Measurements from ENCODE around the gene ACTR5. TPM values are rescaled to one million over a fixed set of nuclear protein-coding genes. Genes with fewer than 3 reads are reported as not detected.

ACTR5 gene
- total RNA-seq, 1 experiment from 2014 or later = 22.0 TPM

DNA sequence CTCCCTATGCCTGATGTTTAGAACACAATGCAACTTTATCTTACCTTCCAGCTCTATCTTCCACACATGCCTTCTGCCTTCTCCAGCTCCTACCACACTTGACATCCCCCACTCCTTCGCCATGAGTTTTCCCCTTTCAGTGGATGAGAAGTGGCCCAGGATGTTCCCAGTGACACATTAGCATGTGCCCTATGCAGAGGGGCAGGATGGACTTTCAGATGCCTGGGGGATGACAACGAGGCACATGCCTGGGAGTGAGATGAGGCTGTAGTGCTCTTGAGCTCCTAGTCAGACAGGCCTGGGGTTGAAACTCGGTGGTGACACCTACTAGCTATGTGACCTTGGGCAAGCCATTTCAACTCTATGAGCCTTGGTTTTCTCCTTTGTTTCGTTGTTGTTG, 44.1 kb upstream of the ACTR5 start:
- Histone ChIP-seq H2AFZ (ENCODE audit: low read depth, low read length, poor library complexity, severe bottlenecking) (no peak overlapping the region), H3K9ac (ENCODE audit: low read length) (no peak overlapping the region), H3K4me3 (replicated peaks in 1 of 2; ENCODE audit: low read depth in 1 of 2, low read length in 2 of 2) (no peak overlapping the region), H3K36me3 (ENCODE audit: control insufficient read depth in 1 of 2, insufficient read depth in 2 of 2, low read length in 2 of 2) (no peaks in the 10 kb centered on the region), H3K27me3 (ENCODE audit: insufficient read depth, low read length) (peaks cover 57% of the 10 kb centered on the region), H3K9me3 (ENCODE audit: control insufficient read depth in 1 of 2, insufficient read depth in 1 of 2, low read depth in 1 of 2, low read length in 2 of 2) (no peaks in the 10 kb centered on the region), H3K9me2 (ENCODE audit: insufficient read depth) (no peaks in the 10 kb centered on the region), H3K4me2 (ENCODE audit: low read length) (no peak overlapping the region), H4K20me1 (ENCODE audit: insufficient read depth) (no peaks in the 10 kb centered on the region), H3K79me2 (ENCODE audit: insufficient read depth, low read length) (no peaks in the 10 kb centered on the region), H3K27ac (ENCODE audit: low read depth, low read length) (no peak overlapping the region), H3K4me1 (ENCODE audit: control insufficient read depth in 1 of 2, insufficient read depth in 2 of 2, low read length in 2 of 2) (no peaks in the 10 kb centered on the region)
- RAD21 ChIA-PET (ENCODE audit: low non-redundant PET in 1 of 2, low total read pairs in 2 of 2, uncharacterized antibody in 2 of 2, unreplicated experiment in 2 of 2) = no interaction called here
- CTCF ChIA-PET = no interaction called here
- no peak for DNase-seq (ENCODE audit: low read depth, low spot score)
- TF ChIP-seq, protein P1, sequence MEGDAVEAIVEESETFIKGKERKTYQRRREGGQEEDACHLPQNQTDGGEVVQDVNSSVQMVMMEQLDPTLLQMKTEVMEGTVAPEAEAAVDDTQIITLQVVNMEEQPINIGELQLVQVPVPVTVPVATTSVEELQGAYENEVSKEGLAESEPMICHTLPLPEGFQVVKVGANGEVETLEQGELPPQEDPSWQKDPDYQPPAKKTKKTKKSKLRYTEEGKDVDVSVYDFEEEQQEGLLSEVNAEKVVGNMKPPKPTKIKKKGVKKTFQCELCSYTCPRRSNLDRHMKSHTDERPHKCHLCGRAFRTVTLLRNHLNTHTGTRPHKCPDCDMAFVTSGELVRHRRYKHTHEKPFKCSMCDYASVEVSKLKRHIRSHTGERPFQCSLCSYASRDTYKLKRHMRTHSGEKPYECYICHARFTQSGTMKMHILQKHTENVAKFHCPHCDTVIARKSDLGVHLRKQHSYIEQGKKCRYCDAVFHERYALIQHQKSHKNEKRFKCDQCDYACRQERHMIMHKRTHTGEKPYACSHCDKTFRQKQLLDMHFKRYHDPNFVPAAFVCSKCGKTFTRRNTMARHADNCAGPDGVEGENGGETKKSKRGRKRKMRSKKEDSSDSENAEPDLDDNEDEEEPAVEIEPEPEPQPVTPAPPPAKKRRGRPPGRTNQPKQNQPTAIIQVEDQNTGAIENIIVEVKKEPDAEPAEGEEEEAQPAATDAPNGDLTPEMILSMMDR (IDR thresholded peaks at IDR 0.05 in 2 of 3, conservative IDR thresholded peaks at IDR 0.05 in 1 of 3; ENCODE audit: borderline replicate concordance in 1 of 3, insufficient read depth in 1 of 3, low read depth in 2 of 3, low read length in 2 of 3) = no peak
- TF ChIP-seq SRF (IDR thresholded peaks at IDR 0.05; ENCODE audit: low read depth) (no peak), ELF1 (IDR thresholded peaks at IDR 0.05; ENCODE audit: borderline replicate concordance, low read depth) (no peak), CBX3 (IDR thresholded peaks at IDR 0.05; ENCODE audit: low read depth) (no peak), EZH2 (IDR thresholded peaks at IDR 0.05) (no peak), RAD21 (IDR thresholded peaks at IDR 0.05; ENCODE audit: low read depth) (no peak)
- POLR2A ChIA-PET = no interaction called here
- ATAC-seq = no peak
- BruUV-seq (replicated peaks) = no TSS peak
- intact Hi-C loops (cut with micrococcal nuclease) = no loop called here

DNA sequence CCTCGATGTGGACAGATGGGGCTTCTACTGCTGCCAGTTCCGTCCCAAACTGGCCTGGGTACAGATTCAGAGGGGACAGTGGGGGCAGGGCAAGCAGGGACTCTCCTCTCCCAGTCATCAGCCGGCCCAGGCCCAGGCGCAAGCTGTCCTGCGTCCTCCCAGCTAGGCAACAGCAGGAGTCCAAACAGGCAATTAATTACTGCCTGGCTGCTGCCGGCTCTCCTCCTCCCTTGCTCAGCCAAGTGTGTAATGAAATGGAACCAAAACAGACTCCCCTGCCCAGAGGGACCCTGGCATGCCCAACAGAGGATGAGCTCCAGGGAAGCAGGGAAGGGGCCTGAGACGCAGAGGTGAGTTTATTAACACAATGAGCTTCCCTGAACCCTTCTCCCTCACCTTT, 41.8 kb upstream of the ACTR5 start:
- intact Hi-C loops (cut with micrococcal nuclease) = no loop called here
- ChIA-PET CTCF (no interaction called here), RAD21 (ENCODE audit: low non-redundant PET in 1 of 2, low total read pairs in 2 of 2, uncharacterized antibody in 2 of 2, unreplicated experiment in 2 of 2) (no interaction called here), POLR2A (no interaction called here)
- no TSS peak for BruUV-seq (replicated peaks)
- Histone ChIP-seq H3K9me3 (ENCODE audit: control insufficient read depth in 1 of 2, insufficient read depth in 1 of 2, low read depth in 1 of 2, low read length in 2 of 2) (no peaks in the 10 kb centered on the region), H3K36me3 (ENCODE audit: control insufficient read depth in 1 of 2, insufficient read depth in 2 of 2, low read length in 2 of 2) (no peaks in the 10 kb centered on the region), H3K4me3 (replicated peaks in 1 of 2; ENCODE audit: low read depth in 1 of 2, low read length in 2 of 2) (no peak overlapping the region), H3K4me1 (ENCODE audit: control insufficient read depth in 1 of 2, insufficient read depth in 2 of 2, low read length in 2 of 2) (no peaks in the 10 kb centered on the region), H3K9me2 (ENCODE audit: insufficient read depth) (no peaks in the 10 kb centered on the region), H3K79me2 (ENCODE audit: insufficient read depth, low read length) (no peaks in the 10 kb centered on the region), H3K27me3 (ENCODE audit: insufficient read depth, low read length) (peaks cover 35% of the 10 kb centered on the region; the same call in 1 of the 2 replicates), H3K4me2 (ENCODE audit: low read length) (no peak overlapping the region), H2AFZ (ENCODE audit: low read depth, low read length, poor library complexity, severe bottlenecking) (no peak overlapping the region), H3K9ac (ENCODE audit: low read length) (no peak overlapping the region), H3K27ac (ENCODE audit: low read depth, low read length) (no peak overlapping the region), H4K20me1 (ENCODE audit: insufficient read depth) (no peaks in the 10 kb centered on the region)
- no peak for DNase-seq (ENCODE audit: low read depth, low spot score)
- TF ChIP-seq RAD21 (IDR thresholded peaks at IDR 0.05; ENCODE audit: low read depth) = no peak
- no peak for TF ChIP-seq ZBTB33 (IDR thresholded peaks at IDR 0.05; ENCODE audit: extremely low read depth, insufficient replicate concordance, low read length)
- TF ChIP-seq POLR2A (IDR thresholded peaks at IDR 0.05; ENCODE audit: borderline replicate concordance, extremely low read depth, insufficient read depth, insufficient read length) = no peak
- no peak for TF ChIP-seq TCF7L2 (IDR thresholded peaks at IDR 0.05; ENCODE audit: borderline replicate concordance, extremely low read depth, insufficient read depth, insufficient read length)
- TF ChIP-seq, protein P2, sequence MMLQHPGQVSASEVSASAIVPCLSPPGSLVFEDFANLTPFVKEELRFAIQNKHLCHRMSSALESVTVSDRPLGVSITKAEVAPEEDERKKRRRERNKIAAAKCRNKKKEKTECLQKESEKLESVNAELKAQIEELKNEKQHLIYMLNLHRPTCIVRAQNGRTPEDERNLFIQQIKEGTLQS (IDR thresholded peaks at IDR 0.05) = no peak
- TF ChIP-seq FOSL1 (IDR thresholded peaks at IDR 0.05; ENCODE audit: low read depth) = no peak
- no peak for TF ChIP-seq EZH2phosphoT487 (IDR thresholded peaks at IDR 0.05; ENCODE audit: borderline replicate concordance)
- TF ChIP-seq SP1 (IDR thresholded peaks at IDR 0.05; ENCODE audit: low read depth) = no peak
- no peak for TF ChIP-seq ZNF274 (IDR thresholded peaks at IDR 0.05; ENCODE audit: low read depth, low read length)
- ATAC-seq = no peak

Data from HCT116 (cell line).